NCI-H524 (cell line): ENCODE measurements around the gene IQSEC1.
"Not testable (repeated sequence)": the region's sequence is repeated elsewhere in the genome, so short reads cannot be mapped to it uniquely, and the experiment has no call there.

Experiments
- DNase-seq, 2 experiments: peaks; one replicate each; lab custom pipeline; 2025; lab: John Stamatoyannopoulos, UW

IQSEC1 gene

GRCh38 chr3:12894629-12895028, 178.6 kb downstream of the IQSEC1 start:
- no peak for DNase-seq

GRCh38 chr3:12893852-12894251, 179.4 kb downstream of the IQSEC1 start:
- DNase-seq: no peak

GRCh38 chr3:12893247-12893646, 180.0 kb downstream of the IQSEC1 start:
- no peak for DNase-seq

GRCh38 chr3:12892840-12893189, 180.4 kb downstream of the IQSEC1 start:
- no peak for DNase-seq

GRCh38 chr3:12891985-12892839, 181.0 kb downstream of the IQSEC1 start:
- peak; percentile 45 to 62 for DNase-seq

- DNase-seq: no peak
These were observed 181.7 kb downstream of the IQSEC1 start for GRCh38 chr3:12891391-12891984.

- no peak for DNase-seq
These were observed 182.4 kb downstream of the IQSEC1 start for GRCh38 chr3:12890610-12891390.

GRCh38 chr3:12886736-12887135, 186.5 kb downstream of the IQSEC1 start:
- DNase-seq: no peak

GRCh38 chr3:12886106-12886679, 187.0 kb downstream of the IQSEC1 start:
- no peak for DNase-seq

- DNase-seq: peak in 1 of 2 experiments; percentile 13
These were observed 187.7 kb downstream of the IQSEC1 start for GRCh38 chr3:12885583-12885930.

GRCh38 chr3:12884790-12885582, 188.2 kb downstream of the IQSEC1 start:
- DNase-seq: no peak

GRCh38 chr3:12884186-12884680, 189.0 kb downstream of the IQSEC1 start:
- DNase-seq: peak; percentile 65 to 87

GRCh38 chr3:12882336-12883310, 190.6 kb downstream of the IQSEC1 start:
- DNase-seq: no peak

- DNase-seq: not testable (repeated sequence)
These were observed 191.4 kb downstream of the IQSEC1 start for GRCh38 chr3:12881858-12882257.

- DNase-seq: no peak
These were observed 193.9 kb downstream of the IQSEC1 start for GRCh38 chr3:12879191-12879815.

- DNase-seq: not testable (repeated sequence)
These were observed 194.5 kb downstream of the IQSEC1 start for GRCh38 chr3:12878758-12879157.

GRCh38 chr3:12878141-12878574, 195.1 kb downstream of the IQSEC1 start:
- no peak for DNase-seq

- no peak for DNase-seq
These were observed 196.2 kb downstream of the IQSEC1 start for GRCh38 chr3:12877040-12877439.
